GM12873 (cell line): ENCODE results near the gene JAZF1.

ENCODE experiments used
- CTCF ChIP-seq: IDR thresholded peaks from 2 replicates; pipeline ENCODE4 v1.5.1; 2012; ENCODE audit warnings: low read depth, mild to moderate bottlenecking, moderate library complexity, low read length, control low read depth; ENCODE audit not compliant: insufficient read depth; ENCODE audit errors: missing control alignments

Gene JAZF1

GRCh38 chr7:27883696-27884095 is 296.9 kb downstream of the JAZF1 start:
- TF ChIP-seq CTCF, result no peak

DNA sequence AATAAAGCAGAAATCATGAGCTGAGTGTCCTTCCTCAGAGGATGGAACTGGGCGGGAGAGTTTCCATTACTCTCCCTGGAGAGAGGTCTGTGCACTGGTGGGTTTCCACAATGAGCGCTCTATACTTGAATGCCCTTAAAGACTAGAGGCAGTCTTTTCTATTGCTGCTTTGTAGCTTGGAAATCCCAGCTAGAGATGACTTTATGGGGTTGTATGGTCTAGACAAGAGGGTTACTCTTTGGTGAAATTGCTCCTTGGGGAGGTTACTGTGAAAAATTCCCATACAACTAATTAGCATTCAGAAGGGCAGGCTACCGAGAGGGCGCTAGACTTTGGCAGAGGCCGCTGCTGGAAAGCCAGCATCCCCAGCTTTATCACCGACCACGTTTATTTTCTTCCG is 303.8 kb downstream of the JAZF1 start:
- no peak for TF ChIP-seq CTCF

DNA sequence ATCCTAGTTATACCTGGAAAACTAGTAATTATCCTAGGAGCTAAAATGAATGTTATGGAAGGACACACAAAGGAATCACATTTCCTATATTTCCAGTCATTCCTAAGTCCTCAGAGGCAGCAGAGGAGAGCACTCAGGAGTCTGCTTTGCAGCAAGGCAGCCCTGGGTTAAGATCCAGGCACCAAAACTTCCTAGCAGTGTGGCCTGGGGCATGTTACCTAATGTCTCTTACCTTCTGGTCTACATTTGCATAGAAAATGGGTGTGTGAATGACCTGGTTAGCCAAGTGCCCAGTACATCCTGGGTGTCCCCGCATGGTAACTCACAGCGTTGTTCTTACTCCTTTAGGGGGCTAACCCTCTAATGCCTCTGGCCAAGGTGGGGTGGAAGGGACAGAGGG is 304.8 kb downstream of the JAZF1 start:
- no peak for TF ChIP-seq CTCF

DNA sequence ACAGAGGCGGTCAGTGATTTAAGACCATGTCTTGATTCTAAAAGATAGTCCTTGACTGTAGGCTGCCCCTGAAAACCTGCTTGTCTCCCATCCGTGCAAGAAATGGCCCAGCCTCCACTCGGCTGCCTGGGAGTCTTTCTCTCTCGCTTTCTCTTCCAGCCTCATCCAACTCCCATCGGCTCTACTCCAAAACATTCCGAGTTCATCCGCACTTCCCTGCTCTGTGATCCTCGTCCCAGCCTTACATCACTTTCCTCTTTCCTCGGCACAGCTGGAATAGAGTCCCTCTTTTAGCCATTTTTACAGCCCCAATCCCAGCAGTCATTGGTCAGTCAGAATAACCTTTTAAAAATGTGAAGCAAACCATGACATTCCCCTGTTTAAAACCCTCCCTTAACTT is 305.5 kb downstream of the JAZF1 start:
- TF ChIP-seq CTCF, result no peak

DNA sequence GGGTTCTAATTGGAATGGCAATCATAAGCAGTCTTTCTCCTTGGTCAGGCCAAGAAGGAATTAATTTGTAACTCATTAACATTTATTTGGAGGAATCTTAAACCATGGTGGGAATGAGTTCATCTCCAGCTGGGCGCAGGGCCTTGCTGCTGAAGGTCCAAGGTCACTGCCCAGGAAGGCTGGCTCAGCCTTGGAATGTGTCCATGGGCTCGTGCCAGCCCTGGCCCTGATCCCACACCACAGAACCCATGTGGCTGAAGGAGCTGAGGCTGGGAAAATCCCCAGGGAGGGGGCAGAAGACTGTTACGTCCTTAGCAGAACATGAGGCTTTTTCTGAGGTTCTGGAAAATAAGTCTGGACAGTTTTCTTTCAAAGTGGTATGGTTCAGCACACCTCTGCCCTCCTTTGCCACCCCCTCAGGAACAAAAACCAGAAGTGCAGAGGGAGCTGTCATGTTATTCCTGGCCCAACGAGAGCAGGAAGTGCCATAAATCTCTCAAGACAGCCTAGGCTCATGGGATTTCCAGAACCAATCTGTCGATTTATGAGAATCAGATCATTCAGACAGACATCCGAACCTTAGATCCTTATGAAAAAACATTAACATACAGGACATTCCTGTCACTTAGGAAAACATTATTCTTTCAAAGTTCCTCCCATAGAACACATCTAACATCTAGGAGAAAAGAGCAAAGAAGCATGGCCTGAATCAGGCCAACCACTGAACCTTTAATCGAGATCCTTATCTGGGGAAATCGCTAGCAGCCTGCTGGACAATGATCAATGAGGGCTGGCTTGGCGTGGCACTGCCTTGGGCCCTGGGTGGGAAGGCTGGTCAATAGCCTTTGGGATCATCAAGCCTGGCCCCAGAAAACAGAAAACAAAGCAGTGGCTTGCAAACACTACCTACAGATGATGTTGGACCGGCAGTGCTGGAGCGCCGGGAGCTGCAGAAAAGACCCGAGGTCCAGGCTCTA is 306.3 kb downstream of the JAZF1 start:
- no peak for TF ChIP-seq CTCF

DNA sequence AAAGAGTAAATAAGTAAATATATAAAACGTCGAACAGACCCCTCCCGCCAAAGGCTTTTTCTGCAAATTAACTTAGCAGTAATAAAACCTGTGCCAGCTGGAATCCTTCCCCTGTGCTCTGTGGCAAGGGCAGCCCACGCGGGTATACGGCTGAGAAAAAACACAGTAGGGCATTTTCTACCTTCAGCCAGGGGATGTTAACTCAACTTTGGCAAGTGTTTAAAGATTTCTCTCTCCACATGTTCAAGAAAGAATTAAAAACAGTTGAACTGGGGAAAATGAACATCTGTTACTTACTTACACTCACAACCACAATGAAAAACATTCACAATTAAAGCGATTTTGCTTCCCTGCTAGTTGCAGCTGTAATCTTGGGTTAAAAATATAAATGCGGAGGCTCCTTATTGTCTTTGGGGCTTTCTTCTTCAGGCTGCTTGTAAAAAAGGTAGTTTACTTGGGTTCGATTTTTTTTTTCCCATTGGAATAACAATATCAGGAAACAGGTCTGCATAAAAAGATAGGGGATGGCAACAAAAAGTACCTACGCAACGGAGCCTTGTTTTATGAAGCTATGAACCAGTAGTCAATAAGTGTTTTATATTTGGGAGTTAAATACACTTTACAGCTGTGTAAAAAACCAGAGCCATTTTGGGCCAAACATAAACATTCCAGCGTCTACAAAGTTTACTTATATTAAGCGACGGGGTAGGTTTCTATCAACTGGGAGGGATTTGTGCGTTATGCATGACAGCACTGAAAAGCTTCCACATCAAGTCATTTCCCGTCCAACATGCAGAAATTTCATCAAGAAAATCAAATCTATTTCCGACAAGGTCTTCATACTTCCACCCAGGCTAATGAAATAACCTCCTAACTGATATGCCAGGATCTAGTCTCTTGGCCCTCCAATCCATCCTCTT is 308.0 kb downstream of the JAZF1 start:
- TF ChIP-seq CTCF, result no peak

DNA sequence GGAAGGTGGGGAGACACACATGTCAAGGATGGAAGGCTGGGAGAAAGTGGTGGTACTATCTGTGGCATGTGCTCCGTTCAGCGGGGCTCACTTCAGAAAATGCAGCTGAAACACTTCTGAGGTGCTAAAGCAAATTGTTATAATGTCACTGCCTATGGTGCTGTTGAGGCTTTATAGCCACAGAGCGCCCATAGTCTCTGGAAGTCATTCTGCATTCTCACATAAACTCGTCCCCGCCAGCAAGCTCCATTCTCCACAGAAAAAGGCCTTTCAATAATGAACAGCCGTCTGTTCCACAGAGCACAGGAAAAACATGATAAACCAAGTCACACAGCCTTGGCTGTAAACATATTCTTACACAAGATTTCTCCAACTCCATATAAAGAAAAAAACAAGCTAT is 308.7 kb downstream of the JAZF1 start:
- TF ChIP-seq CTCF, result no peak
